GM23338 (cell line): ENCODE measurements around the gene SAMD4A. TPM values are rescaled to one million over a fixed set of nuclear protein-coding genes. Genes with fewer than 3 reads are reported as not detected.

Experiments used
- ATAC-seq: fragments of 200-7000 bp; cut with Tn5 transposase; 3 replicates; pipeline ENCODE4 v1.9.1; 2020
- DNase-seq: peaks from one replicate; pipeline ENCODE4 v3.0.0-alpha.2; 2015; ENCODE audit warnings: low spot score
- H2AFZ ChIP-seq: fragments of 200-600 bp; sonication (generic); 2 replicates; pipeline ENCODE4 v1.8.0; 2016; ENCODE audit warnings: antibody characterized with exemption, mild to moderate bottlenecking, moderate library complexity
- H3F3A ChIP-seq: fragments of 200-600 bp; sonication (generic); replicated peaks from 2 replicates; pipeline ENCODE4 v1.8.0; 2017; ENCODE audit warnings: antibody characterized with exemption, mixed run types, low read depth
- H3K27ac ChIP-seq: fragments of 200-600 bp; sonication (generic); 2 replicates; pipeline ENCODE4 v1.6.1; 2016; ENCODE audit warnings: low read depth
- H3K27me3 ChIP-seq: fragments of 200-600 bp; sonication (generic); 2 replicates; pipeline ENCODE4 v1.8.0; 2016; ENCODE audit warnings: mild to moderate bottlenecking, mixed run types, moderate library complexity; ENCODE audit not compliant: insufficient read depth
- H3K36me3 ChIP-seq: fragments of 200-600 bp; sonication (generic); 2 replicates; pipeline ENCODE4 v1.8.0; 2016; ENCODE audit warnings: mild to moderate bottlenecking; ENCODE audit not compliant: insufficient read depth
- H3K4me1 ChIP-seq: fragments of 200-600 bp; sonication (generic); 2 replicates; pipeline ENCODE4 v1.8.0; 2016; ENCODE audit warnings: mild to moderate bottlenecking, moderate library complexity; ENCODE audit not compliant: insufficient read depth
- H3K4me2 ChIP-seq: fragments of 200-600 bp; sonication (generic); 2 replicates; pipeline ENCODE4 v1.7.1; 2017; ENCODE audit warnings: mixed run types
- H3K4me3 ChIP-seq: fragments of 200-600 bp; sonication (generic); 2 replicates; pipeline ENCODE4 v1.6.1; 2016; ENCODE audit warnings: mixed run types
- H3K79me2 ChIP-seq: fragments of 200-600 bp; sonication (generic); replicated peaks from 2 replicates; pipeline ENCODE4 v1.8.0; 2017; ENCODE audit warnings: mild to moderate bottlenecking; ENCODE audit not compliant: insufficient read depth
- H3K9me2 ChIP-seq: fragments of 200-600 bp; sonication (generic); 2 replicates; pipeline ENCODE4 v1.8.0; 2017; ENCODE audit not compliant: insufficient read depth
- H4K20me1 ChIP-seq: fragments of 200-600 bp; sonication (generic); replicated peaks from 2 replicates; pipeline ENCODE4 v1.8.0; 2017; ENCODE audit warnings: mild to moderate bottlenecking; ENCODE audit not compliant: insufficient read depth
- H3K27ac Mint-ChIP-seq: 2 replicates; pipeline ENCODE4 v1.8.0; 2020; ENCODE audit warnings: inconsistent platforms, mild to moderate bottlenecking, moderate library complexity, mixed read lengths
- H3K27me3 Mint-ChIP-seq: 3 replicates; pipeline ENCODE4 v1.8.0; 2022; ENCODE audit warnings: low read depth, mild to moderate bottlenecking, moderate library complexity, mixed read lengths, inconsistent platforms; ENCODE audit not compliant: insufficient read depth, poor library complexity
- H3K36me3 Mint-ChIP-seq: 3 replicates; pipeline ENCODE4 v1.8.0; 2021; ENCODE audit warnings: low read depth, mild to moderate bottlenecking, inconsistent platforms, moderate library complexity, mixed read lengths
- H3K4me1 Mint-ChIP-seq: 3 replicates; pipeline ENCODE4 v1.8.0; 2020; ENCODE audit warnings: mild to moderate bottlenecking, inconsistent platforms, mixed read lengths
- H3K4me3 Mint-ChIP-seq: 3 replicates; pipeline ENCODE4 v1.8.0; 2021; ENCODE audit warnings: moderate library complexity, mild to moderate bottlenecking, inconsistent platforms, mixed read lengths
- H3K9me3 Mint-ChIP-seq: 3 replicates; pipeline ENCODE4 v1.8.0; 2020; ENCODE audit warnings: moderate library complexity, mild to moderate bottlenecking, inconsistent platforms, mixed read lengths
- CREB1 ChIP-seq: fragments of 250-450 bp; sonication (Bioruptor Pico); IDR thresholded peaks from 2 replicates; pipeline ENCODE4 v1.5.0; 2020; ENCODE audit warnings: low read depth, mild to moderate bottlenecking, moderate library complexity
- EZH2 ChIP-seq: fragments of 200-600 bp; sonication (generic); IDR thresholded peaks from one replicate; pipeline ENCODE4 v1.8.0; 2017; ENCODE audit warnings: antibody characterized with exemption, mild to moderate bottlenecking, low read depth; ENCODE audit not compliant: unreplicated experiment
- NANOG ChIP-seq: IDR thresholded peaks from 2 replicates; pipeline ENCODE4 v1.6.1; 2016; ENCODE audit warnings: antibody characterized with exemption, borderline replicate concordance
- ZNF114 ChIP-seq: fragments of 250-450 bp; sonication (Bioruptor Pico); IDR thresholded peaks from 2 replicates; pipeline ENCODE4 v1.5.0; 2020; ENCODE audit warnings: mild to moderate bottlenecking, moderate library complexity
- ZNF331 ChIP-seq: fragments of 250-450 bp; sonication (Bioruptor Pico); IDR thresholded peaks from 2 replicates; pipeline ENCODE4 v1.5.0; 2020; ENCODE audit warnings: low read depth, mild to moderate bottlenecking, moderate library complexity
- ZNF462 ChIP-seq: fragments of 250-450 bp; sonication (Bioruptor Pico); IDR thresholded peaks from 2 replicates; pipeline ENCODE4 v1.5.0; 2020; ENCODE audit warnings: mild to moderate bottlenecking, moderate library complexity
- polyA plus RNA-seq: library from polyadenylated mRNA; unstranded; fragments of >200 nt; fragmentation: Nextera tagmentation; extraction: Ambion mirVana; gene quantifications from 2 replicates; pipeline ENCODE4 v1.2.1, GENCODE V29; 2016
- total RNA-seq: library from RNA; depleted of rRNA; stranded (reverse); fragments of >200 nt; shearing (Covaris generic); gene quantifications from 2 replicates; pipeline ENCODE4 v1.2.3, GENCODE V29; 2014
- TF ChIP-seq, protein P1 (sequence below), 2 experiments: fragments of 200-600 bp in 1 of 2; sonication (generic) in 1 of 2; conservative IDR thresholded peaks; 2 replicates each; pipeline versions ENCODE4 v1.5.1 to v1.6.1; 2016 to 2017; ENCODE audit warnings: antibody characterized with exemption in 2 of 2, low read depth in 2 of 2, mild to moderate bottlenecking in 2 of 2, moderate library complexity in 1 of 2

SAMD4A gene
- total and polyA plus RNA-seq, 2 experiments from 2014 or later: 1.6 to 6.9 TPM

DNA sequence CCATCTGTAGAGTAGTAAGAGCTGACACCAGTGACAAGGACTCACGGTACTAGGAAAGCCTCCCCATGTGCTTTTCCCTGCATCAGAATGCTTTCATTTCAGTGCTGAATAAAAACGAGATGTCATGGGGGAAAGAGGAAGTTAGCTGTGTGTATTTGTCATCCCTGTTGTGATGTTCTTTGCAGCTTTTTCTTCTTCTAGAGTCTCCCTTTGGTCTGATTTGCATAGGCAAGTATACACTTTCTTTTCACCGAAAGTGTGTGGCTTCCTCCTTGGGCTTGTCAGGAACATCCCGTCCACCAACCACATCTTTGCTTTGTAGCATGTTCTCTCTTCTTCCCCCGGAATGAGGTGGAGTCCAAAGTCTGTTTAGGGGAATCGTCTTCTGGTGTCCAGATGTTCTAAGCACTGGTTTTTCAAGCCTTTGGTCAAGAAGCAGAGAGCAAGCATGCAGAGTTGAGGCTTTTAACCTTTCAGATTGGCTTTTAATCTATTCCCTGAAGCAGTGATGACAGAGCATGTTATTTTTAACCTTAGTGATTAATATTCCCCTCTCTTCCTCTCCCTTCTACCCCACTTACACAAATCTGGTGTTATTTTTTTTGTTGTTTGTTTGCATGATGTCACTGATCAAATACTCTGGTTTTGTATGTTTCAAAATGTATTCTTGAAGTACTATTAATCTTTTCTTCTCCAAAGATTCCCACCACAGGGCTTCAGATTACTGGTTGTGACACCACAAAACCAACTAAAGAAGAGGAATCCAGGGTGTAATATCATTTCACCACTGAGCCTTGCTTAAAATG, 163.4 kb downstream of the SAMD4A start (continued):
- no peak for TF ChIP-seq ZNF462

DNA sequence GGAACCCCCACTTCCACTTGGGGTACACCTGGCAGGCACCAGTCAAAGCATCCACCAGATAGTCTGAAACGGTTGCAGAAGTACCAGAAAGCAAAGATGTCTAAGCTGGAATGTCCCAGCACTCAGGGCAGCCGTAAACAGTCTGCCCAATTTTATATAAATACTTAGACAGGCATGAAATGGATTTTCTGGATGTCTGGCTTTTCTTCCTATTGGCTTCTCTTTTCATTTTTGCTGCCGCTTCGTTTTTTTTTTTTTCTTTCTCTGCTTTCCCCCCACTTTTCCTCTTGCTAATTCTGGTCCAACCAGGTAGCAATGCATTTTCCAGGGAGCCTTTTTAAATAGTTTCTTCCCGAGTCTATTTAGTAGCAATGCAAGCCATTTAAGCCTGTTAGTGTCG, 168.0 kb downstream of the SAMD4A start:
- Histone ChIP-seq H3K27me3 (no peaks in the 10 kb centered on the region), H3K9me2 (no peaks in the 10 kb centered on the region), H2AFZ (no peak overlapping the region), H3K27ac (peak overlapping the region; percentile 47; the same call in 1 of the 2 replicates), H3K36me3 (no peaks in the 10 kb centered on the region), H3K4me3 (no peak overlapping the region), H3K79me2 (no peaks in the 10 kb centered on the region), H3K4me2 (no peak overlapping the region), H3F3A (no peaks in the 10 kb centered on the region), H4K20me1 (no peaks in the 10 kb centered on the region), H3K4me1 (peaks cover 16% of the 10 kb centered on the region)
- no peak for DNase-seq
- TF ChIP-seq CREB1 (CRISPR knock-in tag) (no peak), ZNF331 (no peak), NANOG (no peak), ZNF462 (no peak), EZH2 (no peak), ZNF114 (CRISPR knock-in tag) (no peak)
- TF ChIP-seq, protein P1, sequence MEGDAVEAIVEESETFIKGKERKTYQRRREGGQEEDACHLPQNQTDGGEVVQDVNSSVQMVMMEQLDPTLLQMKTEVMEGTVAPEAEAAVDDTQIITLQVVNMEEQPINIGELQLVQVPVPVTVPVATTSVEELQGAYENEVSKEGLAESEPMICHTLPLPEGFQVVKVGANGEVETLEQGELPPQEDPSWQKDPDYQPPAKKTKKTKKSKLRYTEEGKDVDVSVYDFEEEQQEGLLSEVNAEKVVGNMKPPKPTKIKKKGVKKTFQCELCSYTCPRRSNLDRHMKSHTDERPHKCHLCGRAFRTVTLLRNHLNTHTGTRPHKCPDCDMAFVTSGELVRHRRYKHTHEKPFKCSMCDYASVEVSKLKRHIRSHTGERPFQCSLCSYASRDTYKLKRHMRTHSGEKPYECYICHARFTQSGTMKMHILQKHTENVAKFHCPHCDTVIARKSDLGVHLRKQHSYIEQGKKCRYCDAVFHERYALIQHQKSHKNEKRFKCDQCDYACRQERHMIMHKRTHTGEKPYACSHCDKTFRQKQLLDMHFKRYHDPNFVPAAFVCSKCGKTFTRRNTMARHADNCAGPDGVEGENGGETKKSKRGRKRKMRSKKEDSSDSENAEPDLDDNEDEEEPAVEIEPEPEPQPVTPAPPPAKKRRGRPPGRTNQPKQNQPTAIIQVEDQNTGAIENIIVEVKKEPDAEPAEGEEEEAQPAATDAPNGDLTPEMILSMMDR (conservative IDR thresholded peaks at IDR 0.05; ENCODE audit: low read depth in 2 of 2): no peak
- no peak for ATAC-seq
- Mint-ChIP-seq H3K4me3 (no peak overlapping the region), H3K36me3 (no peaks in the 10 kb centered on the region), H3K27ac (no peak overlapping the region), H3K9me3 (no peaks in the 10 kb centered on the region), H3K27me3 (no peaks in the 10 kb centered on the region), H3K4me1 (peaks cover 30% of the 10 kb centered on the region)
